ENCODE results near the gene GAL3ST2.
A peak's percentile ranks its signal among the peaks of the same experiment; 100 is the strongest.

GAL3ST2 gene

DNA sequence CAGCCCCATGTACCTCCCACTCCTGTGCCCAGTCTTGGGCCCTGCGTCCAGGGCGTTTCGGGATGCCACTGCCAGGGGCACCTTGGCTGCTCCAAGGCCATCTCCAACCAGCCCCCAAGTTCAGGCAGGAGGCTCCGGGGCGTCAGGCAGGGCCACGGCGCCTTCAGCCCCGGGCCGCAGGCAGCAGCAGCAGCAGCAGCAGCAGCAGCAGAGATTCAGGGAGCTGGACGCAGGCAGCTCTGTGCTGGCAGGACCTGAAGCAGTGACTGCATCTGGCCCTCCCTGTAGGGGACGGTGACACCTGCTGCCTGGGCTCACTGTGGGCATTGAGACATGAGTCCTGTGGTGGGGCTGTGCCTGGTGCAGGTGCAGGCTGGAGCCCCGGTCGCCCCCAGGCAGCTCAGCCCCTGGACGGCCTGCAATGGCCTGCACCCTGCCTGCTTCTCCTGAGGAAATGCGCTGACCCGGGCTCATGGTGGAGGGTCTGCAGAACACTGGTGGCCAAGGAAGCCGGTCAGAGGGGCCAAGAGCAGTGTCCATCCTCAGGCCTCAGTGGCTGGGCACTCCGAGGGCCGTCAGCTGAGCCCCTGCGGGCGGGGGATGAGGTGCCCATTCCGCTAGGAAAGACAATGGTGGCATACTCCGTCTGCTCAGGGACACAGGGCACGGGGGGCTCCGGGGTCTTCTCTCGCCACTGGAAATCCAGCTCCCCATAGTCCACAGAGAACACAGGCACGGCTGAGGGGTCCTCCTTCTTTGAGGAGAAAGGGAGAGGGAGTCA, 74.1 kb downstream of the GAL3ST2 start:
- in situ Hi-C loops (cut with MboI; ENCODE audit: low pct_unique_long_range_greater_than_20kb, low sequenced_read_pairs, unreplicated experiment) = no loop called here
- DNase-seq (ENCODE audit: low spot score) = peak; percentile 17
- TF ChIP-seq, protein P1, sequence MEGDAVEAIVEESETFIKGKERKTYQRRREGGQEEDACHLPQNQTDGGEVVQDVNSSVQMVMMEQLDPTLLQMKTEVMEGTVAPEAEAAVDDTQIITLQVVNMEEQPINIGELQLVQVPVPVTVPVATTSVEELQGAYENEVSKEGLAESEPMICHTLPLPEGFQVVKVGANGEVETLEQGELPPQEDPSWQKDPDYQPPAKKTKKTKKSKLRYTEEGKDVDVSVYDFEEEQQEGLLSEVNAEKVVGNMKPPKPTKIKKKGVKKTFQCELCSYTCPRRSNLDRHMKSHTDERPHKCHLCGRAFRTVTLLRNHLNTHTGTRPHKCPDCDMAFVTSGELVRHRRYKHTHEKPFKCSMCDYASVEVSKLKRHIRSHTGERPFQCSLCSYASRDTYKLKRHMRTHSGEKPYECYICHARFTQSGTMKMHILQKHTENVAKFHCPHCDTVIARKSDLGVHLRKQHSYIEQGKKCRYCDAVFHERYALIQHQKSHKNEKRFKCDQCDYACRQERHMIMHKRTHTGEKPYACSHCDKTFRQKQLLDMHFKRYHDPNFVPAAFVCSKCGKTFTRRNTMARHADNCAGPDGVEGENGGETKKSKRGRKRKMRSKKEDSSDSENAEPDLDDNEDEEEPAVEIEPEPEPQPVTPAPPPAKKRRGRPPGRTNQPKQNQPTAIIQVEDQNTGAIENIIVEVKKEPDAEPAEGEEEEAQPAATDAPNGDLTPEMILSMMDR (IDR thresholded peaks at IDR 0.05; ENCODE audit: extremely low read depth, insufficient read depth, missing control alignments) = no peak

DNA sequence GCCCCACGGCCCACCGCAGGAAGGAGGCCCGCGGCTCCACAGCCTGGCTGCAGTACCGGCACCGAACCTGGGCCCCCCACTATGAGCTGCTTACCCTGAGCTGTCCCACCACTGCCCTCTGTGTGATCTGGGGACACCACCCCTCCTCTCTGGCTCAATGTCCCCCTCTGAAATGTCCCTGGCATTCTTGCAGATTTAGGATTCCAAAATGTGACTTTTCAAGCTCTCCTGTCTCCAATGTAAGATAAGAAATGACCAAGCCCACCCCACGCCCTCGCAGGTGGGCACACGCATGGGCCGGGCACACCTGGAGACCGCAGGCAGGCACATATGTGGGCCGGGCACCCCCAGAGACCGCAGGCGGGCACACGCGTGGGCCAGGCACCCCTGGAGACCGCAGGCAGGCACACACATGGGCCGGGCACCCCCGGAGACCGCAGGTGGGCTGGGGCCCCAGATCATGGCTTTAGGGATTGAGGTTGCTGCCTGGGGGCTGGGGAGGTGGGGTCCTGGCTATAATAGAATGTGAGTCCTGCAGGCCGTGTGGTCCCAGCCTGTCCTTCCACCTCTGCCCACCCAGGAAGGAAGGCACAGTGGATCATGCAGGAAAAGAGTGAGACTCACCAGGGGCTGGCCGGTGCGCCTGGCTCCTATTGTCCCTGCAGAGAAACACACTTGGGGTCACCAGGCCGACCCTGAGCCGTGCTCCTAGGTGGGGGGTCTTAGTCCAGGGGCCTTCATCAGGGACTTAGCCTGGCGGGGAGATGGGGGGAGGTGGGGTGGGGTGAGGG, 74.9 kb downstream of the GAL3ST2 start:
- TF ChIP-seq, protein P1 (IDR thresholded peaks at IDR 0.05; ENCODE audit: extremely low read depth, insufficient read depth, missing control alignments) = no peak
- DNase-seq (ENCODE audit: low spot score) = peak; percentile 22
- in situ Hi-C loops (cut with MboI; ENCODE audit: low pct_unique_long_range_greater_than_20kb, low sequenced_read_pairs, unreplicated experiment) = no loop called here

DNA sequence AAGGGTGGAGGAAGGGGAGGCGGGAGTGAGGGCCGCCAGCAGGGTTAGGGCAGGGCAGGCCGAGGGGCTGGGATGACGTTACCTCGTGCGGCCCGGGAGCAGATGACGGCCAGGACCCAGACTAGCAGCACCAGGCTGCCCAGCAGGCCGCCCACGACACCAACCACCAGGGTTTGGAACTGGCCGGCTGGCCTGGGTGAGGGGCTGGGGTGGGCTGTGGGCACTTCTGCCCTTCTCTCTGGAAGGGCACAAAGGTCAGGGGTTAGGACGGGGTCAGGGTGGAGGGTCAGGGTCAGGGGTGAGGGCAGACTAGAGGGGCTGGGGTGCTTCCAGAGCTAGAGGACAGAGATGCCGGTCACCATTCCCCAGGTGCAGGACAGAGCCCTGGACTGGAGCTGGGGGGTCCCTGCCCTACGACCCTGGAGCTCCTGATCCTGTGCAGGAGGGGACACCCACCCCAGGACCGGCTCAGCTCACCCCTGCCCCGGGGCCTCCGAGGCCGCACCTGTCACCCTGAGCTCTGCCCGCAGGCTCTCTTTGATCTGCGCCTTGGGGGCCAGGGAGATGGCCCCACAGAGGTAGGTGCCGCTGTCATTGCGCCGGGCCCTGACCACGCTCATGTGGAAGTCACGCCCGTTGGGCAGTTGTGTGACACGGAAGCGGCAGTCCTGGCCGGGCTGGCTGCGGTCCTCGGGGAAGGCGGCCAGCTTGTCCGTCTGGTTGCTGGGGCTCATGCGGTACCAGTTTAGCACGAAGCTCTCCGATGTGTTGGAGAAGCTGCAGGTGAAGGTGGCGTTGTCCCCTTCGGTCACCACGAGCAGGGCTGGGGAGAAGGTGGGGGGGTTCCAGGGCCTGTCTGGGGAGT, 75.7 kb downstream of the GAL3ST2 start:
- DNase-seq (ENCODE audit: low spot score) = peak; percentile 28
- in situ Hi-C loops (cut with MboI; ENCODE audit: low pct_unique_long_range_greater_than_20kb, low sequenced_read_pairs, unreplicated experiment) = no loop called here
- TF ChIP-seq, protein P1 (IDR thresholded peaks at IDR 0.05; ENCODE audit: extremely low read depth, insufficient read depth, missing control alignments) = no peak

DNA sequence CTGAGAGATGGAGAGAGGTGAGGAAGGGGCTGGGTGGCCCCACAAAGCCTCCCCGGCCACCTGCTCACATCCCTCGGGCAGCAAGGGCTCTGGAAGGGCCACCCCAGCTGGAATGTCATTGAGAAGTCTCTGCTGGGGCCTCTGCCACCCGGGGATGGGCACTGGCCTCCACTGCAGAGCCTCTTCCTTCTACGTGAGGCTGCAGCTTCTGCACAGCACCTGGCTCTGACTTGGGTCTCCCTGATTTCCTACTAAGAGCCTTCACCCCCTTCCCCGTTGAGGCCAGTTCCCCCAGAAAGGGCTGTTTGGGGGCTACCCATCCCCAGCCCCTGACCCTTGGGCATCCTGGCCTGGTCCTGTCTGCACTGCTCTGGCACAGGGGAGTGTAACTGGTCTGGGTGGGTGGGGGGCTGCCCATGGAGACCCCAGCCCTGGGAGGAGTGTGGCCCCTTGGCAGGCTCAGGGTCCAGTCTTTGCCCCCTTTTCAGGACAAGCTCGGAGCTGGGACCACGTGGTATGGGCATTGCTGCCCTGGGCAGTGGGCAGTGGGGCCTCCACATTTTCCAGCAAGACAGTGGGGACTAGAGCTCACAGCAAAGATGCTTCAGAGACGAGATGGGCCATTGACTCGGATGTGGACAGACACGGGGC, 76.5 kb downstream of the GAL3ST2 start:
- peak; percentile 26 for DNase-seq (ENCODE audit: low spot score)
- in situ Hi-C loops (cut with MboI; ENCODE audit: low pct_unique_long_range_greater_than_20kb, low sequenced_read_pairs, unreplicated experiment) = no loop called here
- TF ChIP-seq, protein P1 (IDR thresholded peaks at IDR 0.05; ENCODE audit: extremely low read depth, insufficient read depth, missing control alignments) = no peak

Data from GM13977 (cell line).